Activated CD4-positive, alpha-beta T cell treated with anti-CD3 and anti-CD28 coated beads, Interleukin-10, Interleukin-2, amounts not matched to agents 100 ng/mL and 50 ng/mL, durations not matched to agents 16 hours and 8 hours (primary cell): ENCODE measurements around the gene RALGDS.
"Not testable (repeated sequence)": the region's sequence is repeated elsewhere in the genome, so short reads cannot be mapped to it uniquely, and the experiment has no call there.

ENCODE experiments used
- DNase-seq: peaks from one replicate; pipeline ENCODE4 v3.0.0-alpha.2; 2020

RALGDS gene

DNA sequence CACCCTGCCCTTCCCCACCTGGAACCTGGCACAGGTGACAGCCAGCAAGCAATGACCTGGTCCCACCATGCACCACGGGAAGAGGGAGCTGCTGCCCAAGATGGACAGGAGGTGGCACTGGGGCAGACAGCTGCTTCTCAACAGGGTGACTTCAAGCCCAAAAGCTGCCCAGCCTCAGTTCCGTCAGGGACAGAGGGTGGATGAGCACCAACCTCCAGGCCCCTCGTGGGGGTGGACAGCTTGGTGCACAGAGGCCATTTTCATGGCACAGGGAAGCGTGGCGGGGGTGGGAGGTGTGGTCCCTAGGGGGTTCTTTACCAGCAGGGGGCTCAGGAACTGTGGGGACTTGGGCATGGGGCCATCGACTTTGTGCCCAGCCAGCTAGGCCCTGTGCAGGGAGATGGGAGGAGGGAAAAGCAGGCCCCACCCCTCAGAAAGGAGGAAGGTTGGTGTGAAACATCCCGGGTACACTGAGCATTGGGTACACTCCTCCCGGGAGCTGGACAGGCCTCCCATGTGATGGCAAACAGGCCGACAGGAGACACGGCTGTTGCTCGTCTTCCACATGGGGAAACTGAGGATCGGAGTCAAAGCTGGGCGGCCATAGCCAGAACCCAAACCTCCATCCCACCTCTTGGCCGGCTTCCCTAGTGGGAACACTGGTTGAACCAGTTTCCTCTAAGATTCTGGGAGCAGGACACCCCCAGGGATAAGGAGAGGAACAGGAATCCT, 57.4 kb downstream of the RALGDS start:
- DNase-seq, result no peak

DNA sequence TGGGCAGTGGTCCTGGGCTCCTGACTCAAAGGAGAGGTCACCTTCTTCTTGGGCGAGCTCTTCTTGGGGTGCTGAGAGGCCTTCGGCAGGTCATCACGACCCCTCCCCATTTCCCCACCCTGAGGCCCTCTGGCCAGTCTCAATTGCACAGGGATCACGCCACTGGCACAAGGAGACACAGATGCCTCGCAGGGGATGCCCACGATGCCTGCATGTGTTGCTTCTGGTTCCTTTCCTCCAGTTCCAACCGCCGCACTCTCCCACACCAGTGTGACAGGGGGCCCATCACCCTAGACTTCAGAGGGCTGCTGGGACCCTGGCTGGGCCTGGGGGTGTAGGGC, 57.9 kb downstream of the RALGDS start:
- no peak for DNase-seq

DNA sequence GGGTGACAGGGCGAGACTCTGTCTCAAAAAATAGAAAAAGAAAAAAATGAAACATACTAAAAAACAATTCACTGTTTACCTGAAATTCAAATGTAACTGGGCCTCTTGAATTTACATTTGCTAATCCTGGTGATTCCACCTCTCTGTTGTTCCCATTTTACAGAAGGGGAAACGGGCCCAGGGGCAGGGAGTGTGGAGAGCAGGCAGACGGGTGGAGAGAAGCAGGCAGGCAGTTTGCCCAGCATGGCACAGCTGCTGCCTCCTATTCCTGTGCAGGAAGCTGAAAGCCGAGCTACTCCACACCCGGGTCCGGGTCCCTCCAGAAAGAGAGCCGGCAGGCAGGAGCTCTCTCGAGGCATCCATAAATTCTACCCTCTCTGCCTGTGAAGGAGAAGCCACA, 58.5 kb downstream of the RALGDS start:
- not testable (repeated sequence) for DNase-seq

DNA sequence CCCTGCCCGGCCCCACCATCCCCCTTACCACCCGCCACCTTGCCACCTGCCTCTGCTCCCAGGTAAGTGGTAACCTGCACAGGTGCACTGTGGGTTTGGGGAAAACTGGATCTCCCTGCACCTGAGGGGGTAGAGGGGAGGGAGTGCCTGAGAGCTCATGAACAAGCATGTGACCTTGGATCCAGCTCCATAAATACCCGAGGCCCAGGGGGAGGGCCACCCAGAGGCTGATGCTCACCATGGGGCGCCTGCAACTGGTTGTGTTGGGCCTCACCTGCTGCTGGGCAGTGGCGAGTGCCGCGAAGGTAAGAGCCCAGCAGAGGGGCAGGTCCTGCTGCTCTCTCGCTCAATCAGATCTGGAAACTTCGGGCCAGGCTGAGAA, 59.3 kb downstream of the RALGDS start, which contains the start of gene CEL:
Gene CEL, plus strand, starts transcription at position 218 of the 382 bp plus-strand sequence. Its CDS starts 22 bp downstream, at position 240.
- DNase-seq, result not testable (repeated sequence)

DNA sequence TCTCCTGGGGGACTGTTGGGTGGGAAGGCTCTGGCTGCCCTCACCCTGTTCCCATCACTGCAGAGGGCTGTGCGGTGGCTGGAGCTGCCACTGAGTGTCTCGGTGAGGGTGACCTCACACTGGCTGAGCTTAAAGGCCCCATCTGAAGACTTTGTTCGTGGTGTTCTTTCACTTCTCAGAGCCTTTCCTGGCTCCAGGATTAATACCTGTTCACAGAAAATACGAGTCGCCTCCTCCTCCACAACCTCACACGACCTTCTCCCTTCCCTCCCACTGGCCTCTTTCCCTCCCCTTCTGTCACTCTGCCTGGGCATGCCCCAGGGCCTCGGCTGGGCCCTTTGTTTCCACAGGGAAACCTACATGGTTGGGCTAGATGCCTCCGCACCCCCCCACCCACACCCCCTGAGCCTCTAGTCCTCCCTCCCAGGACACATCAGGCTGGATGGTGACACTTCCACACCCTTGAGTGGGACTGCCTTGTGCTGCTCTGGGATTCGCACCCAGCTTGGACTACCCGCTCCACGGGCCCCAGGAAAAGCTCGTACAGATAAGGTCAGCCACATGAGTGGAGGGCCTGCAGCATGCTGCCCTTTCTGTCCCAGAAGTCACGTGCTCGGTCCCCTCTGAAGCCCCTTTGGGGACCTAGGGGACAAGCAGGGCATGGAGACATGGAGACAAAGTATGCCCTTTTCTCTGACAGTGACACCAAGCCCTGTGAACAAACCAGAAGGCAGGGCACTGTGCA, 59.8 kb downstream of the RALGDS start:
- DNase-seq, result not testable (repeated sequence)

DNA sequence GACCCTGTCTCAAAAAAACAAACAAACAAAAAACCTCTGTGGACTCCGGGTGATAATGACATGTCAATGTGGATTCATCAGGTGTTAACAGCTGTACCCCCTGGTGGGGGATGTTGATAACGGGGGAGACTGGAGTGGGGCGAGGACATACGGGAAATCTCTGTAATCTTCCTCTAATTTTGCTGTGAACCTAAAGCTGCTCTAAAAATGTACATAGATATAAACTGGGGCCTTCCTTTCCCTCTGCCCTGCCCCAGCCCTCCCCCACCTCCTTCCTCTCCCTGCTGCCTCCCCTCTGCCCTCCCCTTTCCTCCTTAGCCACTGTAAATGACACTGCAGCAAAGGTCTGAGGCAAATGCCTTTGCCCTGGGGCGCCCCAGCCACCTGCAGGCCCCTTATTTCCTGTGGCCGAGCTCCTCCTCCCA, 60.6 kb downstream of the RALGDS start:
- DNase-seq, result no peak

DNA sequence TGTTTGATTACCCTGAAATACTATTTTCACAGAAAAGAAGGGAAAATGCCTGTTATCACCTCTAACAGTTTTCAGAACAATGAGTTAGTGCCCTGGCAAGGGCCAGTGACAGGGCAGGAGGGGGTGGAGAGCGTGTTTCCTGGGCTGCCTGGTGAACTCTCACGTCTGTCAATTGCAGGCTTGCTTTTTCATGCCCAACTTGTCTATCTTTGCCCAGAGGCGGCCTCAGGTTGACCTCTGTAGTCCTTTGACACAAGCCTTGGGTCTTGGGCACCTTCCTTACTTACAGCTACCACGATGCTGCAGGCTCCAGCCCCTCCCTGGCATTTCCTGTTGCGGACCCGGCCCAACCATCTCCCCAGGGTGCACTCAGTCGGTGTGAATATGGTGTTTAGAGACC, 61.4 kb downstream of the RALGDS start:
- peak; percentile 13 for DNase-seq

DNA sequence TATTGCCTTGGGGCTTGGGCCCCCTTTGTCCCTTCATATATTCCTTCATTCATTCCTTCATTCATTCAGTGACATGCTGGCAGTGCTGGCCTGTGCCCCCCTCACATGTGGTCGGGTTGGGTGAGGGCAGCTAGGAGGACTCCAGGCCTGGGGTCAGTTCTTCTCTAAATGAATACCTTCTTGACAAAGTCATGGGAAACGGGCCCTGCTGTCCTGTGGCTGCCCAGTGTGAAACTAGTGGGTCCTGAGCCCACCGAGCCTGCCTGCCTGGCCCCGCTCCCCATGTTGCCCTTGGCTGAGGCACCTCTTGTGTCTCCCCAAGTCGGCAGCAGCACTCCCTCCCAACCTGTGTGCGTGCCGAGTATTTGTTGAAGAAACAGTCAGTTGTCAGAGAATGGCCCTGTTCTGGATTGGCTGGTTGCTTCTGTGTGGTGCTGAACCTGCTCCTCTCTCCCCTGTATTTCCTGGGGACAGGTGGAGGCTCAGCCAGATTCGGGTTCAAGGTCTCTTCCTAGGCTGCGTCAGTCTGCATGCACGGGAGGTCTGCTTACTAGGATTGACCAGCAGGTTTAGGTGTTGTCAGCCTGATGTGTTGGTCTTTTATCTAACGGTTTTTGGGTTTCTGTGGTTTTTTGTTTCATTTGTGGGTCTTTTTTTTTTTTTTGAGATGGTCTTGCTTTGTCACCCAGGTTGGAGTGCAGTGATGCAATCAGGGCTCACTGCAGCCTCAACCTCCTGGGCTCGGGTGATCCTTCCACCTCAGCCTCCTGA, 62.3 kb downstream of the RALGDS start:
- peak; percentile 67 for DNase-seq

DNA sequence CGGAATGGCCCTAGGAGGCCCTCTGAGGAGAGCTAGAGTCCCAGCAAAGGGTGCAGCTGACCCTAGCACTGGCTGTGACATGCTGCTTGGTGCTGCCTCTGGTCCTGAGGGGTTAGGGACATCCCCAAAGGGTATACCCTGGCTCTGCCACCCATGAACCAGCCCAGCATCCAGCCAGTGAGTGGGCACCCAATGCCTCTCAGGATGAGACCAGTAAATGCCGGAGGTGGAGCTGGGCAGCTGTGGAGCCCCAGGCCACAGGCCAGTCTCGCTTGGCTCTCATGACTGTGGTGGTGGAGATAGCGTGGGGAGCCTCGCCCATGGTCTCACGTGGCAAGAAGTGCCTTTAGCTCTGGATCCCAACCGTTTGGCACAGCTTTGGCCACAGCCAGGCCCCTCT, 63.0 kb downstream of the RALGDS start:
- DNase-seq, result no peak

DNA sequence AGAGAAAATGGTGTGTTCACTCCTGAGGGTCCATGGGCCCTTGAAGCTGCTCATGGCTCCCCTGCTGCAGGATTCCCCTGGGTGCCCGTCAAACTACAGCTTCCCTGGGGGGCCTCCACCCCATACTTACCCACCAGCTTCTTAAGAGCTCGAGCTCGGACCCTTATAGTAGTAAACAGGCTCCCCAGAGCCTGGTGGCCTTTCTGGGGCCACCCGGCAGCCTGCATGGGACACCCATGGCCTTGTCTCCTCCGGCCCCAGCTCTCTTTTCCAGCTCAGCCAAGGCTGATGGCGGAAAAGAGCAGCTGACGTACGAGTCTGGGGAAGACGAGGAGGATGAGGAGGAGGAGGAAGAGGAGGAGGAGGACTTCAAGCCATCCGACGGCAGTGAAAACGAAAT, 63.5 kb downstream of the RALGDS start:
- no peak for DNase-seq

DNA sequence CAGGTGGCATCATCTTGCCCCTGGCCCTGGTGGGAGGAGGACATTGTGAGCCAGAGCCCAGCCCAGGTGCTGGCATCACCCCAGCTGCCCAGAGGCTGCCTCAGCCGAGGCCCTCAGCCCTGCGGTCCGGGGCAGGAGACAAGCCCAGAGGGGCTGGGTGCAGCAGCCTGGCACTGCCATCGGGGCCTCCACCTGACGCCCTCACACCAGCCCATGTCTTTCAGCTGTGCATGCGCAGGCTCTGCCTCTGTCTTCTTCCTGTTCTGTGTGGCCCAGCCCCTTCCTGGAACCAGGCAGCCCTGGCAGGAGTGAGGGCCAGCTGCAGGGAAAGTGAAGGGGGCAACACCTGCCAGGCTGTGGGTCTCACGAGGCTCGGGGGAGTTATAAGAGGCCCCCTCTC, 64.0 kb downstream of the RALGDS start:
- DNase-seq, result peak; percentile 44

DNA sequence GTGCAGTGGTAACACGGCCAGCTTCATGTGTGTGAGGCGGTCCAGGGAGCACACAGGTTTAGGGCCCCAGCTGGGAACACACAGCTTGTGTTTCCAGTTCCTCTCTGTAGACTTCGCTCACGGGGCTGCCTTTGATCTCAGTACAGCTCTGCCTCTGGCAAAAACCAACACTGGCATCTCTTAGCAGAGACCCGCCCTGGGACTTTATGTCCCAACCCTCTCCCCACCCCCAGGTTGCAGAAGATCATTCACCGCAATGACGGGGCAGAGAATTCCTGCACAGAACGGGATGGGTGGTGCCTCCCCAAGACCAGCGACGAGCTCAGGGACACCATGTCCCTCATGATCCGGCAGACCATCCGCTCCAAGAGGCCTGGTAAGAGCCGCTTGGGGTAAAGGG, 64.5 kb downstream of the RALGDS start:
- DNase-seq, result no peak

DNA sequence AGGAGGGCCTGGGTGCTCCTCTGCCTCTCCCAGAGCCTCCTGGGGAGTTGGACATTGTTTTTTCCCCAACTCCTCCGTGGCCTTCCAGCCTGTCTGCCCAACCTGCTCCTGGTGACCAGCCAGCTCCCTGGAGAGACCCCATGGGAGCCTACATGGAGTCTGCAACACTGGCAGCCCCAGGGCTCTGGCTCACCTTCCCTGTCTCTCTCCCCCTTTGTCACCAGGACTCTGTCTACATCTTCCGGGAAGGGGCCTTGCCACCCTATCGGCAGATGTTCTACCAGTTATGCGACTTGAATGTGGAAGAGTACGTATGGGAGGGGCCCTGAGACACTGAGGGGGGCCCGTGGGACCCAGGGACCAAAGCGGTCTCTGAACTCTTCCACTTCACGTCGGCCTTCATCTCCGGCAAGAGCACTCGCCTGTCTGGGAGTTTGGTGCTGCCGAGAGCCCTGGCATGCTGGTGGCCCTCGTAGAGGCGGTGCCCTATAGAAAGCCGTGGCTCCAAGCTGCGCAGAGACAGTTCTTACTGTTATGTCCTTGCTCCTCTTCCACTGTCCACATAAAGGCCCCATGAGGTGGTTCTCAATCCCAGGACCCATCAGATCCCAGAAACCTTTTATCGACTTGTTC, 65.1 kb downstream of the RALGDS start:
- no peak for DNase-seq

DNA sequence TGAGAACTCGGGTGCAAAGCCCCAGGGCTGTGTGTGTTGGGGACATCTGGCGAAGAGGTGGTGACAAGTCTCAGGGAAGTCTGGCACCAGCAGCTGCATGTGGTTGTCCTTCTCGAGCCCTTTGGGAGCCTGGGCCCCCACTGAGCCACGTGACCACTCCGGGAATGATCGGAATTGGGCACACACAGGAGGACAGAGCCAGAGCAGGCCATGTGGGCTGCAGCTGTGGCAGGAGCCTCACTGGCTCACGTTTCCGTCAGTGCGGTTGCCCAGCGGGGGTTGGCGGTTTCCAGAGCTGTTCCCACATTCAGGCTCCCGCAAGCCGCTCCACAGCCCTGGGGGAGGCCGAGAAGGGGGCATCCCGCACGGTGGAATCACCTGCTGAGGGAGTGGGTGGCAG, 66.1 kb downstream of the RALGDS start:
- no peak for DNase-seq

DNA sequence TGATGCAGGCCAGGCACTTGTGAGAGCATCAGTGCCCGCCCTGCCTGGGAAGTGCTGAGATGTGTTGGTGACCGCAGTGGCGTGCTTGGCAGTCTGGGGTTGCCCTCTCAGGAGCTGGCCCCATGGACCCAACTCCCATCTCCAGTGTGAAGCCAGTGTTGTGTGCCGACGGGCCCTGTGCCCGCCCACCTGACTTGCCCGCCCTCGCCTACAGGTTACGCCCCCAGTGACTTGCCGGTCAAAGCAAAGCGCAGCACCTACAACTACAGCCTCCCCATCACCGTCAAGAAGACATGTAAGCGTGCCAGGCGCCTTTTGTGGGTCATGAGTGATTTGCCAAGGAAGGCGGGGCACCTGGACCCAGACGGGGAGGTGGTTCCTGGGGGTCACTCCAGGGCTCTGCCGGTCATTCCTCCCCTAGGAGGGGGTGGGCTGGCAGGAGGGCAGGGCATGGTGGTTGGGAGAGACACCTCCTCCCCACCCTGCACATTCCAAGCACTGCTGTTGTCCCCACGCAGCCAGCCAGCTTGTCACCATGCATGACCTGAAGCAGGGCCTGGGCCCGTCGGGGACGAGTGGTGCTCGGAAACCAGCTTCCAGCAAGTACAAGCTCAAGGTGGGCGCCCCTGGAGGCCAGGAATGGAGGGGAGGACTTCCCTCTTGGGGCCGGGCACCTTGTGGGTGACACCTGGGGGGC, 66.7 kb downstream of the RALGDS start:
- DNase-seq, result no peak

DNA sequence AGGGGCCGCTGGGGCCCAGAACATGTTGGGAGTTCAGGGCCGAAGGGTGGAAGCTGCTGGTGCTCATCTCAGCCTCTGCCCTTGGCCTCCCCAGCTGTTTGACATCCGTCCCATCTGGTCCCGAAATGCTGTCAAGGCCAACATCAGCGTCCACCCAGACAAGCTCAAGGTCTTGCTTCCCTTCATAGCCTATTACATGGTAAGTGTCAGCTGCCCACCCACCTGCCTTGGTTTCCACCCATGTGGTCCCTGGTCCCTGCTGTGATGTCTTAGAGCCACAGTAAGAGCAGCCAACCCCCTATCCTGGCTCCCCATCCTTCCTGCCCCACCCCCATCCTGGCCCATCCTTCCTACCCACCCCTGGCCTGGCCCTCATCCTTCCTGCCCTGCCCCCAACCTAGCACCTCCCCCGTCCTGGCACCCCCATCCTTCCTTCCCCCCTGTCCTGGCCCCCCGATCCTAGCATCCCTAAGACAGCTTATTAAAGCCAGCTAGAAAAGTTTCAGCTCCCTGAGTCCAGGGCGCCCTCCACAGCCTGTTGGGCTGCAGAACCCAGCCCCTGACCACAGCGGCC, 69.0 kb downstream of the RALGDS start:
- no peak for DNase-seq

DNA sequence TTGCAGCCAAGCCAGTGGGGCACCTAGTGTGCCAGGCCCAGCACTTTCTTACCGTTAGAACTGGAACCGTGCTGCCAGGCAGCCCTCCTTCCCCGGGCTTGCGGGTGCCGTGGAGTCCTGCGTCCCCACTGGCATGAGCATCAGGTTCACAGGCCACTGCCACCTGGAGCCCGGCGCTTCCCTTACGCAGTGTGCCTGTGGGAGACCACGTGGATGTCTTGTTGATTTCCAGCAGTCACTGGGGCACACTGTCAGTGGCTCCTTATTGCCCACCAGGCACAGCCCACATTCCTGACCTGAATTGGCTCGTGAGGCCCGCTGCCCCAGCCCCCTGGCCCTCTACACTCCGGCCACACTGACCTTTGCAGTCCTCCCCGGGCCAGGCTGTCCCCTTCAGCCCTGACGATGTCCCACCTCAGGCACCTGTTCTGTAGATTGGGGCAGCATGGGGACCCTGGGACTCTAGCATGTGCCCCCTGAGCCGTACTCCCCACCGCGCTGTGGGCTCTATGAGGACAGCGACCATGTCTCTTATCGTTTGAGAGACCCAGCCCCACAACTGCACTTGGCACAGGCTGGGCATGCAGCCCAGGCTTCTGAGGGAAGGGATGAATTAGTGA, 69.6 kb downstream of the RALGDS start:
- no peak for DNase-seq

DNA sequence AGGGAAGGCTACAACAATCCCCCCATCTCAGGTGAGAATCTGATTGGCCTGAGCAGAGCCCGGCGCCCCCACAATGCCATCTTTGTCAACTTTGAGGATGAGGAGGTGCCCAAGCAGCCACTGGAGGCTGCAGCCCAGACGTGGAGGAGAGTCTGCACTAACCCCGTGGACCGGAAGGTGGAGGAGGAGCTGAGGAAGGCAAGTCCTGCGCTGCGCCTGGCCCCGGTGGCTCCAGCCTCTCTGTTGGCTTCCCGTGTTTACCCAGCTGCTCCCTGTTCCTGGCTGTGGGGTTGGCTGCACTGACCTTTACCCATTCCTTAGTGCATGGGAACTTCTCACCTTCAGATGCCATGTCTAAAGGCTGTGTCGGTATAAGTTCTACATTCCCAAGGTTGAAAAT, 70.3 kb downstream of the RALGDS start:
- no peak for DNase-seq

DNA sequence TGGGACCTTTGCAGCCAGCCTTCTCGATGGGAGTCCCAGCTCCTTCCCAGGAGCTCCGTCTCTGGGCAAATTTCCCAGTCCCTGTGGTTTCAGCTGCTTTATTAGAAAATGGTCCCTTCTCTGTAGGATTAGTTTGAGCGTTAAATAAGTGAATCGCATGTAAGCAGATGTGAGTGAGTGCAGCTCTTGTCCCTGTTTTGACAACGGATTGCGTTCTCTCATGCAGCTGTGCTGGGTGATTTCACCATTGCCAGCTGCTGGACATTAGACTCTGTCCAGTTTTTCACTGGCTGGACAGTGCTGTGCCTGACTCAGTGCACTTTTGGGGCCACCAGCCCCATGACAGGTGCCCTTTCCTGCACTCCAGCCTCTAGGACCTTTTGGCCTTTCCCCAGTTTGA, 70.9 kb downstream of the RALGDS start:
- DNase-seq, result no peak

DNA sequence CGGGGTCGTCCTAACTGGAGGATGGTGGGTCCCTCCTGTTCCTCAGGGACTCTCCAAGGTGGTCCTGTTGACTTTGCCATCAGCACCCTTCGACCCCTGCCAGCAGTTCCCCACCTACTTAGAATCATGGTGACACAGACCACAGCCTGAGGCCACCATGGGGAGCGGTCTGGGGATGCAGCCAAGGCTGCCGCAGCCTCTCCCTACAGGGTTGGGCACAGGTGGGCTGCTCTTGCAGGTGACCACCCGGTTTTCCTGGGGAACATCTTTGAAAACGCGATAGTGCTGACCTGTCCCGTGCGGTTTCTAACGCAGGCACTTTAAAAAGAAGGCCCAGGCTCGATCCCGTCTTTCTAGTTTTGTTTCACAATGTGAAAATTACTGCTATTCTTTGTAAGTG, 72.0 kb downstream of the RALGDS start:
- no peak for DNase-seq

DNA sequence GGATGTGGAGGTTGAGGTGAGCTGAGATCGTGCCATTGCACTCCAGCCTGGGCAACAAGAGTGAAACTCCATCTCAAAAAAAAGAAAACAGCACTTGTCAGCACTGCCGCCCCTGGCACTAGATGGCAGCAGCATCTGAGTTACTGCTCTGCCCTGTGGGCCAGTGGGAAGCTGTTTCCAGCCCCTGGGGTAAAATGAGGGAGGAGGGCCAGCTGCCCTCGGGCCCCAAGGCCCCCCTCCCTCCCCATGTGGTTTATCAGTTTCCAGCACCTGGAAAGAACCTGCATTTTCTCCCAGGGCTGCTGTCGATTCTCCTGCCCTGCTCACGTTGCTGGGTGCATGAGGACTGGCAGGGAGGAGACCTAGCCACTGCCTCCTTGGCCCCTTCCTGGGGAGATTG, 72.4 kb downstream of the RALGDS start:
- peak; percentile 55 for DNase-seq
